ENCODE data around the gene MOCS2.
A peak's percentile ranks its signal among the peaks of the same experiment; 100 is the strongest.
"Not testable (repeated sequence)": the region's sequence is repeated elsewhere in the genome, so short reads cannot be mapped to it uniquely, and the experiment has no call there.

MOCS2 gene, protein sequence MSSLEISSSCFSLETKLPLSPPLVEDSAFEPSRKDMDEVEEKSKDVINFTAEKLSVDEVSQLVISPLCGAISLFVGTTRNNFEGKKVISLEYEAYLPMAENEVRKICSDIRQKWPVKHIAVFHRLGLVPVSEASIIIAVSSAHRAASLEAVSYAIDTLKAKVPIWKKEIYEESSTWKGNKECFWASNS

DNA sequence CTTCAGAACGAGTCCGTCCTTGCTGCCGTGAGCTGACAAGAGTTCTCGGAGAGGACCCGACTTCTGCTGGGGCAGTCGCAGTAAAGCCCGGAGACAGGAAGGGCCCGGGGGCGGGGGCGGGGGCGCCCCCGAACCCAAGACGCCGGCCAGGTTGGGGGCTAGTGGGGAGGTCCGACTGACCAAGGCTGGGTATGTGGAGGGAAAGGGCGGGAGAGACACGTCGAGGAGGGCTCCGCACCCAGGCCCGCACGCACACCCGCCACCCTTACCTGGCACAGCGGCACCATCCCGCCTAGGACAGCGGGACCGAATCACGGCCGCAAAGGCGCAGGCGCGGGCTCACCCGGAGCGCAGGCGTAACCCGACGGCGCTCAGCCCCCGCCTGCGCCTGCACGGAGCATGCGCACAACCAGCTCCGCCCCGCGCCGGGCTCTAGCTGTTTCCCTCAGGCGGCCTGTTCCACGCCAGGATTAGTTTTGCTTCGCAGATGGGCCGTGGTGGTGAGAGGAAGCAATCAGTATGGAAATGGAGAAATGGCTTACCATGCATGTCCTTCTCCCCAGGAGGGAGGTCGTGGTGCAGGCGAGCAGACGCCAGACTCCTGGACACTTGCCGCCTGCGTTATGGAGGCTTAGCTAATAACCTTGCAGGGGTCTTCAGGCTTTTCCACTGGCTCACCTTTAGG, at the start of gene MOCS2:
TSS of gene MOCS2 (minus strand) at position 315 of the 685 bp plus-strand sequence. CDS start 2,583 bp downstream, outside the sequence.
- no peak for FAIRE-seq

DNA sequence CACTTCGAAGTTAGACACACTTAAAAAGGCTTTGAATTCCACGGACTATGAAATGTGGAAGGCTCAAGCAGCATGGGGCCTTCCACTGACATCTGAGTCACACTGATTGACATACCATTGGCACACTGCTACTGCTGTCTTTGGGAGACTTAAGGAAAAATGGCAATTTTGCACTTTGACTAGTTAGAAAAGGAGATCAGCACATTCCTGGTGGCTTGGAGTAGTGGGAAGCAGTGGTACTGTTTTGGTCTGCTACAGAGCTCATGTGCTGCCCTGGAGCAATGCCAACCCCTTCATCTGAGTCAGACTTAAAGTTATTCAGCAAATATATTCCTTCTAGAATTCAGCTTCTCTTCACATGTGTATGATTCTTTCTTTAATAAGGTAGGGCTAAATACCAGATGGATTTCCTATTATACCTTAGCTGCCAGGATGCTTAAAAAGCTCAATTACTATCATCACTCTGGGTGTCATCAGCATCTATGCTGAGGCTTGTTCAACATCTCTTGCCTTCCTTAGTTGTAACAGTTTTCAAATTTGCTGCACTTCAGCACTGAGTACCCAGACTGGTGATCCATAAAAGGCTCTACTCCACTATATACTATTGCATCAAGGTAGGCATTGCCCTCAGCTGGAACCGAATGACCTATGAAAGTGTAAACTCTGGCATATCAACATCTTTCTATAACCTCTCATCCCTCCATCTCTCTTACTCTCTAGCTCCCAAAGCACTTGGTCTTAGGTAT, 42.3 kb upstream of the MOCS2 start:
- no peak for FAIRE-seq

GRCh38 chr5:53133020-53133419, 23.5 kb upstream of the MOCS2 start:
- FAIRE-seq = no peak

DNA sequence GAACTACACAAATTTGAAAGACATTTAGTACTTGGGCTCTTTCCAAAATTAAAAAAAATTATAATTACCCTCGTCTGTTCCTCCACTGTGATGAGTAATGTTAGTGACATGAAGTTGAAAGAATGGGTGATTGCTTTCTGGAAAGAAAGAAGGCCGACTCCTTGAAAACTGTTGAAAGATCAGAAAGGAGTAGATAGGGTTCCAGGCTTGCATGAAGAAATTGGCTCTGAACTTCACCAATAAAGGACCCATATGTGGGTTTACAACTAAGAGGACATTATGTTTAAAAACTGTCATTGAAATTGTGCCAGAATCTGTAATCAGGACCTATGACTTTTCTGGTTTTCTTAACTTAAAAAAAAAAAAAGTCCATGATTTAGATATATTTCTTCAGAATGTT, 20.7 kb upstream of the MOCS2 start:
- no peak for FAIRE-seq

- no peak for FAIRE-seq
Observed at GRCh38 chr5:53128481-53128880, 18.9 kb upstream of the MOCS2 start.

DNA sequence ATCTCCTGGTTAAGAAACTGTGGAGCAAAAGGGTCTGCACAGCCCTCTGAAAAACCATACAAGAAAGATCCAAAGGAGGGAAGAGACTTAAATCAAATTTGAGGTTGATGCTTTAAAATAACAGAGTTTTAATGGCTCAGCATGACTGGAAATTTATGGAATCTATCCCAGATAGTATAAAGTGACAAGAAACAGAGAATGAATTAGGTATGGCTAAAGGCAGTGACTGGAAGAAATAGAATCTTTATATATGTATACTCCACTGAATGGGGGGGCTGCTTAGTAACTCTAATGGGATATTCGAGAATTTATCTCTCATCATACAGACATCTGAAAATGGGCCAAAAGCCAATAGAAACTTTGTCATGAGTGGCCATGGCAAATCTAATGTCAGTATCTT, 17.6 kb upstream of the MOCS2 start:
- FAIRE-seq = no peak

GRCh38 chr5:53126521-53126920, 17.0 kb upstream of the MOCS2 start:
- no peak for FAIRE-seq

GRCh38 chr5:53123702-53124101, 14.1 kb upstream of the MOCS2 start:
- FAIRE-seq = no peak

GRCh38 chr5:53120165-53120564, 10.6 kb upstream of the MOCS2 start:
- FAIRE-seq = no peak

DNA sequence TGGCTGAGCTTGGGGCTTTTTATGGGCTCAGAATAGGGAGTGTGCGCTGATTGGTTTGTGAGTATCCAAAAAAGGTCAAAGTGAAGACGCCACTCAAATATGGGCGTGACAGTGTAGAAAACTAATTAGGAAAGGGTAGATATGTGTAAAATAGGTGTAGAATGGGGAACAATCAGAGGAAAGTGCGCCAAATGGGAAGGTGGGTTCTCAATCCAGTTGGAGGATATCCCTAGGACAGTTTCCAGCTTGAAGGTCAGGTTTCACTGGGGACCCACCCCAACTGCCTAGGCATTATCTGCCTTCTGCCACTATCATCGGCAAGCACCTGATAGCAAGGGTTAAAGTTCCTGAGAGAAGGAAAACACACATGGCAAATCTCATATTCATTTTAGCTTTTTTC, 9.3 kb upstream of the MOCS2 start:
- FAIRE-seq = no peak

DNA sequence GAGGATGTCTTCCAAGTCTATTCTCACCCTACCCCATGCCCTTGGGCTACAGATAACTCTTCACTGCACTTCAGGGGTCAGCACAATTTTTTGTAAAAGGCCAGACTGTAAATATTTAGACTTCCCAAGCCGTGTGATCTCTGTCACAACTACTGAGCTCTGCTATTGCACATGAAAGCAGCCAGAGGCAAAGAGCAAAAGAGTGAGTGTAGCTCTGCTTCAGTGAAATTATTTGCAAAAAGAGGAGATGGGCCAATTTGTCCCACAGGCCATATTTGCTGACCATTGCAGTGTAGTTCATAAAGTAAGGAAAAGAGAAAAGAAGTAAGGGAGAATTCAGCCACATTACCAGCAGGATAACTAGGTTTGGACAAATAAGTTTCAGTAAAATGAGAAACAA, 7.0 kb upstream of the MOCS2 start:
- no peak for FAIRE-seq

DNA sequence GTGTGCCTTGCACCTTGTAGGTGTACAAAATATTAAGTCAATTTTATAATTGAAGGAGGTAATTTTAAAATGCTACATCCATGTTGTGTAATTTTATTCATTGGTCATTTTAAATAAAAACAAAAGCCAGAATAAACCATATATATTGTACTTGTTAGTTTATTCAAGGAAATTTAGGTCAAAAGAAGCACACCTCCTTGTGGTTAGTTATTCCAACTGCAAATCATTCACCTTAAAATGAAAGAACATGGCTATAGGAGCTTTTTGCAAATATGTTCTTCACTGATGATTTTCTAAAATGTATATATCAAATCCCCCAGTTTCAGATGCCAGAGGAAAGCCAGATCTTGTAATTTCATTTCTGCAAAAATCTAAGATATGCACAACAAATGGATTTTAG, 5.4 kb upstream of the MOCS2 start:
- FAIRE-seq = peak; percentile 15

GRCh38 chr5:53113947-53114346, 4.4 kb upstream of the MOCS2 start:
- no peak for FAIRE-seq

DNA sequence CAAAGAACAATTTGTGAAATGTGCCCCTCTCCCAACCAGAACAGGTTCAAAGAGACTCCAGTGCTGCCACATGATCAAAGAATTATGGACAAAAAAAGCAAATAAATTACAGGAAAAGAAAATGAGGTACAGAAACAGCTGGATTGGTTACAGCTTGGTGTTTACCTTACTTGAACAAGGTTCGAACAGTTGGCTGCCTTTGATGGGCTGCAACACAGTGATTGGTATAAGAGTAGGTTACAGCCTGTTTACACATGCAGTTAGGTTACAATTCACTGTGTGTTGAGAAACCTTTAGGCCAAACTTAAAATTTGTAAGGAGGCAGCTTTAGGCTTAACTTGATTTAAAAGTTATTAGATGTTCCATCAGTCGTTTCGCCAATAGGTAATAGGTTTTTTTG, 3.4 kb upstream of the MOCS2 start:
- no peak for FAIRE-seq

GRCh38 chr5:53112307-53112706, 2.8 kb upstream of the MOCS2 start:
- FAIRE-seq = not testable (repeated sequence)

DNA sequence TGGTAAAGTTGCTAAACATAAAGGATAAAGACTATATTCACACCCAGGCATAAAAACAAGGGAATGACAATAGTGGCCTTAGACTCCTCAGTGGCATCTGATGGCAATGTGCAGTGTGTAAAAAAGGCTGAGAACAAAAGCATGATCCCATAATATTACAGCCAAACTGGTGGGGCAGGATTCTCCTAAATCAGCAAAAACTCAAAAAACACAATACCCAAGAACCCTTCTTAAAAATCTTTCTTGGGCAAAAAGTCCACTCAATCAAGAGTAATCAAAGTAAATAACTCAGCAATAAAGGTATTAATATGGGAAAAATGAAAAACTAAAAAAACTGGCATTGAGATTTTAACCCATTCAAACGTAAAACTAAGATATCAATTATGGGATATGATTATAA, 1.6 kb upstream of the MOCS2 start:
- no peak for FAIRE-seq

DNA sequence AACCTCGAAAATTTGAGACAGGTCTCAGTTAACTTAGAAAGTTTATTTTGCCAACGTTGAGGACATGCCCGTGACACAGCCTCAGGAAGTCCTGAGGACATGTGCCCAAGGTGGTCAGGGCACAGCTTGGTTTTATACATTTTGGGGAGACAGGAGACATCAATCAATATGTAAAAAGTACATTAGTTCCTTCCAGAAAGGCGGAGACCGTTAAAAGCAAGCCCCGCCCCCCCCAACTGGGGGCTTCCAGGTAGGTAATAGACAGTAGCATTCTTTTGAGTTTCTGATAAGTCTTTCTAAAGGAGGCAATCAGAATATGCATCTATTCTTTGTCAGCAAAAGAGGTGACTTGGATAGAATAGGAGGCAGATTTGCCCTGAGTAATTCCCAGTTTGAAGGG, 599 bp upstream of the MOCS2 start:
- no peak for FAIRE-seq

GRCh38 chr5:53109056-53109442, 508 bp downstream of the MOCS2 start:
- FAIRE-seq = no peak

GRCh38 chr5:53105611-53106300, 3.8 kb downstream of the MOCS2 start:
- FAIRE-seq = no peak

DNA sequence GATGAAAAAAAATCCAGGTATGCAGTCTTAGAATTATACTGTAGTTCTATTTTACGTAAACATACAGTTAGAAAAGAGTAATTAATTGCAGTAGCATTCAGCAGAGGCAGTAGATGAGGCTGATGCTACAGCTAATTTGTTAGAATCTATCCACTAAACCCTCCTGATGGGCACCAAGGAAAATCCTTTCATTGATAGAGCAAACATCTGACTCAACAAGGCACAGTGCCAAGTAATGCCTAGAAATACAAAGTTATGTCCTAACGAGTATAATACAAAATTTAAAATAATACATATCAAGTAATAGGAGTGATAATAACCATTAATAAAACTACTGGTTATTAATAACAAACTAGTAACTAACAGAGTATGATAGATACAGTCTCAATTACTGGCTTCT, 9.0 kb downstream of the MOCS2 start:
- FAIRE-seq = no peak

DNA sequence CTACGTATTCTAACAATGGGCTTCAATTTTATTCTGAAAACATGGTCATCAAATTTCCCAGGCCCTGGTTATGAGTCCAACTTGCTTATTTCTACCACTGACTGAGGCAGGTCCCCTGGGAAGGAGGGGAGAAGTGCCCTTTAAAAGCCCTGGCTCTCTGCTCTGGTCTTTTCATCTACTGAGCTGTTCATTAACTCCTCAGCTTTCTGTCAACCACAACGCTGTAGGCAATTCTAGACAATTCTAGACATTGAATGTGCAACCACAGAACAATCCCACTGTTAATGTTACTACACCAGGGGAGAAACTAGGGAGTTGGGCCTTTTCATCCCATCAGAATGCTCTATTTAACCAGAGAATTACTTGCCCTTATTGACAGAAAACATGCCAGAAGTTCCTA, 10.0 kb downstream of the MOCS2 start:
- no peak for FAIRE-seq

GRCh38 chr5:53095931-53096525, 13.5 kb downstream of the MOCS2 start:
- peak; percentile 77 for FAIRE-seq

GRCh38 chr5:53095217-53095616, 14.3 kb downstream of the MOCS2 start:
- no peak for FAIRE-seq
